CD4-positive, alpha-beta T cell treated with Interferon gamma for 1 hour (primary cell): Measurements from ENCODE around the gene MIPOL1.
"Not testable (repeated sequence)": the region's sequence is repeated elsewhere in the genome, so short reads cannot be mapped to it uniquely, and the experiment has no call there.

Experiments used
- DNase-seq: peaks from one replicate; pipeline ENCODE4 v3.0.0-alpha.2; 2020

Gene MIPOL1

DNA sequence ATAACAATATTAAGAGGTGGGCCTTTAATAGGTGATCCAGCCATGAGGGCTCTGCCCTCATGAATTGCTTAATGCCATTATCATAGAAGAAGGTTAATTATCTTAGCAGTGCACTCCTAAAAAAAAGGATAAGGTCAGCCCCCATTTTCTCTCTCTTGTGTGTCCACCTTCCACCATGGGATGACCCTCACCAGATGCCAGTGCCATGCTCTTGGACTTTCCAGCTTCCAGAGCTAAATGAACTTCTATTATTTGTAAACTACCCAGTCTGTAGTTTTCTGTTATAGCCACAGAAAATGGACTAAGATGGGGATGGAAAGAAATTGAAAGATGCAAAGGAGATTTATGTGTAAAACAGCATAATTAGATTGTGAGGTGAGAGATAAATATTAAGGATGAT is 271.9 kb downstream of the MIPOL1 start:
- no peak for DNase-seq

DNA sequence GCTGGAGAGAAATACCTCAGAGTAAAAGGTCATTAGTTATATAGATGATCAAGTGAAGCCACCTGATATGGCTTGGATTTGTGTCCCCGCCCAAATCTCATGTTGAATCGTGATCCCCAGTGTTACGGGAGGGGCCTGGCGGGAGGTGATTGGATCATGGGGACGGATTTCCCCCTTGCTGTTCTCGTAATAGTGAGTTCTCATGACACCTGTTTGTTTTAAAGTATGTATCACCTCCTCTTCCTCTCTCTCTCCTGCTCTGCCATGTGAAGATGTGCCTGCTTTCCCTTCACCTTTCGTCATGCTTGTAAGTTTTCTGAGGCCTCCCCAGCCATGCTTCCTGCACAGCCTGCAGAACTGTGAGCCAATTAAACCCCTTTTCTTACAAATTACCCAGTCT is 272.5 kb downstream of the MIPOL1 start:
- no peak for DNase-seq

DNA sequence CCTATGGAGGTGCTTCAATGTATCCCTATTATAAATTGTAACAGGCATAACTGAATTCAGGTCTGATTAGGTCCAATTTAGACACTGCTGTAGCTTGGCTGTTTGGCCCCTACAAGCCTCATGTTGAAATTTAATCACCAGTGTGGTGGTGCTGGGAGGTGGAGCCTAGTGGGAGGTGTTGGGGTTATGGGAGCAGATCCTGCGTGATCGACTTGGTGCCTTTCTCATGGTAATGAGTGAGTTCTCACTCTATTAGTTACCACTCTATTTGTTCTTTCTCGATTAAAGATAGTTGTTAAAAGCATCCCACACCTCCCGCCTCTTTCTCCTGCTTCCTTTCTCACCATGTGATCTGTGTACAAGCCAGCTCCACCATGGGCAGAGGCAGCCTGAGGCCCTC is 275.2 kb downstream of the MIPOL1 start:
- no peak for DNase-seq

DNA sequence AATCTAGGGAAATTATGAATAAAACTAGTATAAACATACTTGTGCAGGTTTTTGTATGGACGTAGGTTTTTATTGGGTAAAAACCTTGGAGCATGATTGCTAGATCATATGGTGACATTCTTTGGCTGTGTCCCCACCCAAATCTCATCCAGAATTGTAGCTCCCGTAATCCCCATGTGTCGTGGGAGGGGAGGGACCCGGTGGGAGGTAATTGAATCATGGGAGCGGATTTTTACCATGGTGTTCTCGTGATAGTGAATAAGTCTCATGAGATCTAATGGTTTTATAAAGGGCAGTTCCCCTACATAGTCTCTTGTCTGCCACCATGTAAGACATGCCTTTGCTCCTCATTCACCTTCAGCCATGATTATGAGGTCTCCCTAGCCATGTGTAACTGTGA is 276.5 kb downstream of the MIPOL1 start:
- DNase-seq = no peak

DNA sequence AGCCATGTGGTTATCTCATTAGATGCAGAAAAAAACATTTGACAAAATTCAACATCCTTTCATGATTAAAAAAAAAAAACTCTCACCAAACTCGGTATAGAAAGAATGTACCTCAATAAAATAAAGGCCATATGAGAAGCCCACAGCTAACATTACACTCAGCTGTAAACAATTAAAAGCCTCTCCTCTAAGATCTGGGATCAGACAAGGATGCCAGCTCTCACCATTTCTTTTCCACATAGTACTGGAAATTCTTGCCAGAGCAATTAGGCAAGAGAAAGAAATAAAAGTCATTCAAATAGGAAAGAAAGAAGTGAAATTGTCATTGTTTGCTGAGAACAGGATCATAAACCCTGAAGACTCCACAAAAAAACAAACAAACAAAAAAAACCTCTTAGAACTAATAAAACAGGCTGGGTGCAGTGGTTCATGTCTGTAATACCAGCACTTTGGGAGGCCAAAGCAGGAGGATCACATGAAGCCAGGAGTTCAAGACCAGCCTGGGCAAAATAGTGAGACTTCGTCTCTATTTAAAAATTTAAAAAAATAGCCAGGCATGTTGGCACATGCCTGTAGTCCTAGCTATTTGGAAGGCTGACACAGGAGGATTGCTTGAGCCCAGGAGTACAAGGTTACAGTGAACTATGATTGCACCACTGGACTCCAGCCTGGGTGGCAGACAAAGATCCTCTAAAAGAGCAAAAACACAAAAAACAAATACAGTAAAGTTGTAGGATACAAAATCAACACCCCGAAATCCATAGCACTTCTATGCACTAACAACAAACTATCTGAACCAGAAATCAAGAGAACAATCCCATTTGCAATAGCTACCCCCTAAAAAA is 282.9 kb downstream of the MIPOL1 start:
- DNase-seq = no peak

DNA sequence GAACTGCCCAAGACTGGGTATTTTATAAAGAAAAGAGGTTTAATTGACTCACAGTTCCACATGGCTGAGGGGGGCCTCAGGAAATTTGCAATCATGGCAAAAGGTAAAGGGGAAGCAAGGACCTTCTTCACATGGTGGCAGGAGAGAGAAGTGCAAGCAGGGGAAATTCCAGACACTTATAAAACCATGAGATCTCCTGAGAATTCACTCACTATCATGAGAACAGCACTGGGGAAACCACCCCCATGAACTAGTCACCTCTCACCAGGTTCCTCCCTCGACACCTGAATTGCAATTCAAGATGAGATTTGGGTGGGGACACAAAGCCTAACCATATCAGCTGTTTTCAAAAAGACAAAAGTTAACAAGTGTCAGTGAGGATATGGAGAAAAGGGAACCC is 284.7 kb downstream of the MIPOL1 start:
- no peak for DNase-seq

DNA sequence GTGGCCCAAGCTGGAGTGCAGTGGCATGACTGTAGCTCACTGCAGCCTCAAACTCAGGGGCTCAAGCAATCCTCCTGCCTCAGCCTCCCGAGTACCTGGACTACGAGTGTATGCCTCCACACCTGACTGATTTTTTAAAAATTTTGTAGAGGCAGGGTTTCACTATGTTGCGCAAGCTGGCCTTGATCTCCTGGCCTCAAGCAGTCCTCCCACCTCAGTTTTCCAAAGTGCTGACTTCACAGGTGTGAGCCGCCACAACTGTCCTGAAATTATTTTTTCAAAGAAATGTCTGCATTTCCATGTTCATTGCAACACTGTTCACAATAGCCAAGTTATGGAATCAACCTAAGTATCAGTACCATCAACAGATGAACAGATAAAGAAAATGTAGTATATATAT is 285.9 kb downstream of the MIPOL1 start:
- DNase-seq = no peak

DNA sequence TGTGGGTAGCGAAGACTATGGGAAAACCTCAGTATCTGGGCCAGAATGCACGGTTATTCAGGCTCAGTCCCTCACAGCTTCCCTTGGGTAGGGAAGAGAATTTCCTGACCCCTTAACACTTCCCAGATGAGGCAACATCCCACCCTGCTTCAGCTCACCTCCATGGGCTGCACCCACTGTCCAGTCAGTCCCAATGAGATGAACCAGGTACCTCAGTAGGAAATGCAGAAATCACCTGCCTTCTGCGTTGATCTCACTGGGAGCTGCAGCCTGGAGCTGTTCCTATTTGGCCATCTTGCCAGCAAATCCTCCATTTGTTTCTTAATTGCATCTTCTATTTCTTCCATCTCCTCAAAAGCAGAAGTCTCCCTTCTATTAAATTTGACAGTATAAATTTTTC is 292.9 kb downstream of the MIPOL1 start:
- no peak for DNase-seq

DNA sequence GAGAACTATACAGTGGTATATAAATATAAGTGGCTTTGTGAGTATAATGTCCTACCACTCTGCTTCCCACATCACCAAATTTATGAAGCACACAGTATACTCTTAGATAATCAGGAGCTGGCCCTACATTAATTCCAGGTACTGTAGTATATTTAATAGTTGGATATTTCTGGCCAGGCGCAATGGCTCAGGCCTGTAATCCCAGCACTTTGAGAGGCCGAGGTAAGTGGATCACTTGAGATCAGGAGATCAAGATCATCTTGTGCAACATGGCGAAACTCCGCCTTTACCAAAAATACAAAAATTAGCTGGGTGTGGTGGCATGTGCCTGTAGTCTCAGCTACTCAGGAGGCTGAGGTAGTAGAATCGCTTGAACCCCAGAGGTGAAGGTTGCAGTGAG is 293.3 kb downstream of the MIPOL1 start:
- no peak for DNase-seq

DNA sequence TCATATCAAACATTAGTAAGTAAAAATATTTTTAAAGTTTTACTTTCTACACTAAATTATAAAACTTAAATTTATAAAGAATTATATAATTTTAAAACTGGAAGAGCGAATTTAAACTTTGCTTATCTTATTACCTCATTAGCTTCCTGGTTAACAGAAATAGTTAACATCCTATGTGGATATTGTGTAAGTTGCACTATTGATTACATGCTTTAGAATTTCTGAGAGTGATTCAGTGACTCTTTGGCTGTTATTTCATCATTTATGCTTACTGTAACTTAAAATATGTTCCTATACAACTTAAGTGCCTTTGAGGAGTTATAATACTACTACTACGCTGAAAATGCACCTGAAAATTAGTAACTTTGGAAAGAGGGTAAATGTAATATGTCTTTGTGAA is 295.9 kb downstream of the MIPOL1 start:
- no peak for DNase-seq

DNA sequence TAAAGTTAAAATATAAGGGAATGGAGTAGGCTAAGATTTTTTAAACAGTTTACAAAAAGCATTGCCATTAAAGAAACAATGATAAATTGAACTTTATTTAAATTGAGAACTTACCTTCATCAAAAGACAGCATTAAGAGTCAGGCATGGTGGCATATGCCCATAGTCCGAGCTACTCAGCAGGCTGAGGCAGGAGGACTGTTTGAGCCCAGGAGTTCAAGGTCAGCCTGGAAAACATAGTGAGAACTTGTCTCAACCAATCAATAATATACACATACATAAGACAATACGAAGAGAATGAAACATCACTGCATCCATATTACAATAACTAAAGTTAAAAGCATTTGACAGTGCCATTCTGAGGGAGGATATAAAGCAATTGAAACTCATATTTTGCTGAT is 299.7 kb downstream of the MIPOL1 start:
- DNase-seq = no peak

DNA sequence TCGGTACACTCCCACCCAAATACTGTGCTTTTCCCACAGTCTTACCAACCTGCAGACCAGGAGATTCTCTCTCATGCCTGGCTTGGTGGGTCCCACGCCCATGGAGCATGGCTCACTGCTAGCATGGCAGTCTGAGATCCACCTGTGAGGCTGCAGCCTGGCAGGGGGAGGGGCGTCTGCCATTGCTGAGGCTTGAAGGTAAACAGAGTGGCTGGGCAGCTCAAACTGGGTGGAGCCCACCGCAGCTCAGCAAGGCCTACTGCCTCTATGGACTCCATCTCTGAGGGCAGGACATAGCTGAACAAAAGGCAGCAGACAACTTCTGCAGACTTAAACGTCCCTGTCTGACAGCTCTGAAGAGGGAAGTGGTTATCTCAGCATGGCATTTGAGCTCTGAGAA is 304.1 kb downstream of the MIPOL1 start:
- DNase-seq = no peak

DNA sequence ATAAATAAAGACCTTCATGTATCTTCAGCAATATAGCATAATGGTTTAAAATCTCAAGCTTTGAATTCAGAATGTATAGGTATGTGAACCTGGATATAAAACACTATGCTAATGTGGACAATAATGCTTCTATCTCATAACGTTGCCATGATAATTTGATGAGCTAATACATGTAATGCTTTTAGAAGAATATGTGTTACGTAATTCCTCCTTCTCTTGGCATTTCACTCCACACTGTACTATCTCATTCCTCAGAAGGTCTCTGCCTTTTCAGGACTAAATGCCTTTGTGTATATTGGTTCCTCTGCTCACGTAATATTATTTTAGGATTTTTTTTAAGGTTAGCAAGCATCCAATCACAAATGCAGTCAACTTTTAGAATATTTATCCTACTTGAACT is 310.8 kb downstream of the MIPOL1 start:
- no peak for DNase-seq

DNA sequence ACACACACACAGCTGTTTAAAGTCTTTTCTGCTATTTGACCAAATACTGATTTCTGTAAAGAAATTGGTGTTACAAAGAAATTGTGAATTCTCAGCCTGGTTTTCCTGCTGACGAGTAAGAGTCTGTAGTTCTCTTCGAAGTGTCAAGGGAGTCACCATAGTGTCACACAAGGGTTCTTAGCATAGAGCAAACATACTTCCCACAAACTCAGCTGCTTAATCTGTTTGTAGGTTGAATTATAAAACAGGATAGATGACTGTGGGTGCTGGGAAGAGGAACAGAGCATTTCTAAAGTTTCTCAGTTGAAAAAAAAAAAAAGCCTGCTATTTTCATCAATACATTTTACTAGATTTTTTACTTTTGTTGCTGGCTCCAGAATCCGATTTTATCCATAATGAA is 314.4 kb downstream of the MIPOL1 start:
- no peak for DNase-seq

DNA sequence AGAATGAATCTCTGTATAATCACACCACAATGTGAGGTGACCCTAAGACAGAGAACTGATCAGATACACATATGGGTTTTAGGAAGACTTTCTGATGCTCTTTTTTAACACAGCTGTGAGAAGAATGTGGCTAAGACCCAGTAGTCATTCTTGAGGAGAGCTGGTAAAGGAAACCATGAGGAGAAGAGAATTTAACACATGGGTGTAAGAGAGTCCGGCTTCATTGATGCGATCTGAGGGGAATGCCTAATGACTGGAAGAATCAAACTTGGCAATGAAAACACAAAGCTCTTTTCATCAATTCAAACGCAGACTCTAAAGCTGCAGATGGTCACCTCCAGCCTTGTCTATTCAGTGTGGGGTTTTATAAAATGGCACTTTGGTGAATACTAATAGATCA is 318.0 kb downstream of the MIPOL1 start:
- DNase-seq = no peak

DNA sequence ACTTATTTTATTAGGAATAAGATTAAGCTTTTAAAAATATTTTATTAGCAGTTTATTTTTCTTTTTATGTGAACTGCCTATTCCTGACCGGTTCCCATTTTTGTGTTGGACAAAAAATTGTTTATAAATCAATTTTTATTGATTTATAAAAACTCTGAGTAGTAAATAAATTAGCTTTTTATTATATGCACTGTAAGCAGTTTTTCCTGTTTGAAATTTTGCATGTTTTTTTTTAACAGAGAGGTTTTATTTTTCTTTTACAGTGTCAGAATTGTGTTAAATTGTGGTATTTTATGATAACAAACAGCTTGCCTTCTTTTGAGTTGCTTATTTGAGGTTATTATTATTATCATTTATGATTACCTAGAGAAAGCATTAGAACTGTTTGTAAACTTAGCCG is 329.3 kb downstream of the MIPOL1 start:
- no peak for DNase-seq

DNA sequence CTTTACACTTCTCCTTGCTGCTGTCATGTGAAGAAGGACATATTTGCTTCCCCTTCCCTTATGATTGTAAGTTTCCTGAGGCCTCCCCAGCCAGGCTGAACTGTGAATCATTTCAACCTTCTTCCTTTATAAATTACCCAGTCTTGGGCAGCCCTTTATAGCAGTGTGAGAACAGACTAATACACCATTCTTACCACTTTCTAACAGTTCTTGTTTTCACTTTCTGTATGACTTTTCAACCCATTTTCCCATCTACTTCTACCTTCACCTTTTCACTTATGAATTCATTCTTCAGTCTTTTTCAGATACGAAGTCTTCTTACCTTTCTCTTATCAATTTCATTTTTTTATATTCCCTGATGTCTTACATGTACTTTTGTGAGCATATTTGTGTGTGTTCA is 342.3 kb downstream of the MIPOL1 start:
- no peak for DNase-seq

DNA sequence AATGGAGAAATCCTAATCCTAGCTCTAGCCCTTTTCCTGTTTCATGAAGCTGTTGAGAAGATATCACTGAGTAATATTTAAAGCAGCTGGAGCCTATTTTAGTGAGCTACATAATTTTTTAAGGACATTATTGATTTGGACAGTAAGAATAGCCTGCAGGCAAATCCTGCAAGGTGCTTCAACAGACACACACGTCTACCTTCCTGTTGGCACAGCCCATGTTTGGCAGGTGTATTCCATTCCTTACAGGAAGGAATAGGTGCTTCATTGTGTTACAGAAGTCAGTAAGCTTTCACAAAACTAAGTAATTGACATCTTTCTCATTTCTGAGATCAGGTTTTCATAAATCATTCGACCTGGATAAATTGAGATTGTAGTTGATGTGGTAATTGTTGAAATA is 346.7 kb downstream of the MIPOL1 start:
- no peak for DNase-seq

DNA sequence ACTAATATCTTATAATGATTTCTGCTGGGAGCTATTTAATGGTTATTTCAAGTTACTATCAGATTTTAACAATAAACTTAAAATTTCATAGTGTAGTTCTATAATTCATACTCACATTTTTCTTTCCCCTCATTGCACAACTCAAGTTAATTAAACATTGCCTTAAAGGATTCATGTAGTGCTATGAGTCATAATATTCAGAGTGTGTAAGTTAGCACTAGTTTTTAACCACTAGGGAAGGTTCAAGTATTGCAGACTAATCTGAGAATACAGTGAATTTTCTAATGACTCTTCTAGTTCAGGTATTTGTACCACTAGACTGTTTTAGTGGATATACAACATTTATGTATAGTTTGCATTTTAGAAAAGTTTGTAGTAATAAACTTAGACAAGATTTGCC is 347.4 kb downstream of the MIPOL1 start:
- no peak for DNase-seq

DNA sequence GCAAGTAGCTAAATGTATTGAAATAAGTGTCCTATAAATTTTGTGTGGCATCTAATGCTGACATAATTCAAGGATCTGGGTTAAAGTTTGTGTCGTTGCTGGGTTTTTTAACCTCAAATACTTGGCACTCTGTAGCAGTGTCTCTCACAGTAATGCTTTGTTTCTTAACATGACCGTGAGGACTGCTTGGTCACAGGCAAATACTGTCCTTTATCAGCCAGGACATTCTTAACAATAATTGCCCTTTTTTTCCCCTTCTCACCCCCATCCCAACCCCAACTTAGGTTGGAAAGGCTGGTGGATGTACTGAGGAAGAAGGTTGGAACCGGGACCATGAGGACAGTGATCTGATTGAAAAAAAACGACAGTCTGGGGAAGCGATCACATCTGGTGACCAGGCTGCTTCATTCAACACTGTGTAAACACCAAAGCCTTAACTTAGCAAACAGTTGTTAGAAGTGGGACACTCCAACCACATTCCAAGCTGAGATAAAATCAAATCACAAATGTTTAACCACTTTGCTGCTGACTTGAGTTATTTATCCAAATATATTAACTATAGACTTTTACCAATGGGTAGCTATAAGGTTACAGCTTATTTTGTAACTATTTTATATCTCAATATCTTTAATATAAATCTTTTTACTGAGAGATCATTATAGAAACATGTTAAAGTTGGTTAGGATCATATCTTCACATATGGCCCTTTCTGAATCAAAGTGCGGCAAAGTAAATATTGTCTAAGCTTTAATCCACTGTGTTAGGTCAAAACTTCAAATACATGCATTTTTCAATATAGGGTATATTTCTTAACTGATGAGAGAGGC is 349.1 kb downstream of the MIPOL1 start:
- no peak for DNase-seq

DNA sequence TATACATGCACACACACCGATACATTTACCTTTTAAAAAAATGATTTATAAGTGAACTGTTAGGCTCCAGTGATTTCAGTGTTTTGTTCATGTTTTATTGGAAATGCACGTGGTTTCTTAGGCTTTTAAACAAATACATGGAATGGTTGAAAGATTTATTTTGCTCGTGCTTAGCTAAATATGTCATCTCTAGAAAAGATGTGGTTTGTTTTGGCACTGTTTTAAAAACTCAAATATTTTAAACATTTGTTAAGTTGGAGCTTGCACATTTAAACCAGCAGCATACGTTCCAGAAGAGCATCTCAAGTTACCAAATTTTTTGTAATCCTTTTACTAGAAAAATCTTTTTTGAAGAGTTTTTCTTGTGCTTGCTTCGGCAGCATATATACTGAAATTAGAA is 352.8 kb downstream of the MIPOL1 start:
- no peak for DNase-seq

DNA sequence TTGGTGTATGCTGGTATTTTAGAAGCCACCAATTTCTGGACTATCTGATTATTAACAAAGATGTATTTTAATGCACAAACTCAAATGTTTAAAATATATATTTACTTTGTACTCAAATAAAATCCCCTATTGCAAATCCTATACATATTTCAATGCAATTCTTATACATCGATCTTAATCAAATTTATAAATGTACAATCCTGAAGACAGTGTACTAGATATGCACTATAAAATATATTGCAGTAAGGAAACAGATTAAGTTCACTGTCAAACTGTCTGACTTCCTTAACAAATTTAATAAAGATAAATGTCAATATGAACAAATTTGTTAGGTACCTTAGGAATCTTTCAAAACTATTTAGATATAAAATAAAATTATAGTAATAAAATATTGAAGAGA is 353.4 kb downstream of the MIPOL1 start:
- no peak for DNase-seq

DNA sequence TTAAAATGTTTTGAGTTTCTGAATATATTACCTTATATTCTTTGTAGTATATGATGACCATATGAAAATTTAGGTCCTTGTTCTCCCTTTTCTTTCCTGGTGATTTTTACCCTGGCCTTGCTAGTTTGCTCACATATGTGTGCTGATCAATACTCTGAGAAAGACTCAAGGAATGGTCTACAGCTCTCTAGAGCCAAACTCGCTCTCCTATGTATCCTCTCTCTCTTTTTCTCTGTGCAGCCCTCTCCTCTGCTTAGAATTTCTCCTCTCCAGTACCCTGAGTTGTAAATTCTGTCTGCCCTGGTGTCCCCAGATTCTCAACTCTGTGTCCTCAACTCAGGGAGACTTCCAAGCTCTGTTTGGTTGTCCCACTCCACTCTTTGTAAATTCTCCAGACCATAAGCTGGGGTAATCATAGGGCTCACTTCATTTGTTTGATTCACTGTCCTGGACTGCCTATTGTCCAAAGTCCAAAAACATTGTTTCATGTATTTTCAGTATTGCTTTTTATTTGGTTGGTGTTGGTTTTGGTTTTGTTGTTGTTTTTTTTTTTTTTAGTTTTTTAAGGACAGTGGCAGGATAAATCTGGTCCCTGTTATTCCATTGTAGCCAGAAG is 356.3 kb downstream of the MIPOL1 start:
- no peak for DNase-seq

DNA sequence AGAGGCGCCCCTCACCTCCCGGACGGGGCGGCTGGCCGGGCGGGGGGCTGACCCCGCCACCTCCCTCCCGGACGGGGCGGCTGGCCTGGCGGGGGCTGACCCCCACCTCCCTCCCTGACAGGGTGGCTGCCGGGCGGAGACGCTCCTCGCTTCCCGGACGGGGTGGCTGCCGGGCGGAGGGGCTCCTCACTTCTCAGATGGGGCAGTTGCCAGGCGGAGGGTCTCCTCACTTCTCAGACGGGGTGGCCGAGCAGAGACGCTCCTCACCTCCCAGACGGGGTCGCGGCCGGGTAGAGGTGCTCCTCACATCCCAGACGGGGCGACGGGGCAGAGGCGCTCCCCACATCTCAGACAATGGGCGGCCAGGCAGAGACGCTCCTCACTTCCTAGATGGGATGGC is 357.9 kb downstream of the MIPOL1 start:
- not testable (repeated sequence) for DNase-seq
